OCI-M2 (cell line): ENCODE results near the gene TRIM10.

Experiments used
- DNase-seq: peaks from one replicate; lab custom pipeline; 2025; ENCODE audit not compliant: unreplicated experiment; lab: John Stamatoyannopoulos, UW

The TRIM10 gene

GRCh38 chr6:30160785-30161531, at the start of gene TRIM10:
TRIM10 (minus strand) TSS chr6:30161211; CDS start chr6:30160858, 353 bp downstream.
- DNase-seq = no peak

- no peak for DNase-seq
These were observed 46.7 kb upstream of the TRIM10 start for GRCh38 chr6:30207619-30208295.

- no peak for DNase-seq
These were observed 46.0 kb upstream of the TRIM10 start for GRCh38 chr6:30206799-30207618.

- DNase-seq = no peak
These were observed 45.1 kb upstream of the TRIM10 start for GRCh38 chr6:30206152-30206551.

- no peak for DNase-seq
These were observed 43.1 kb upstream of the TRIM10 start for GRCh38 chr6:30204116-30204515.

GRCh38 chr6:30202366-30202765, 41.4 kb upstream of the TRIM10 start:
- DNase-seq = no peak

- DNase-seq = no peak
These were observed 39.7 kb upstream of the TRIM10 start for GRCh38 chr6:30200551-30201281.

- no peak for DNase-seq
These were observed 37.4 kb upstream of the TRIM10 start for GRCh38 chr6:30198166-30199084.

- no peak for DNase-seq
These were observed 35.4 kb upstream of the TRIM10 start for GRCh38 chr6:30196376-30196775.

- no peak for DNase-seq
These were observed 34.9 kb upstream of the TRIM10 start for GRCh38 chr6:30195951-30196350.

- DNase-seq = no peak
These were observed 34.0 kb upstream of the TRIM10 start for GRCh38 chr6:30194797-30195690.

- no peak for DNase-seq
These were observed 31.1 kb upstream of the TRIM10 start for GRCh38 chr6:30192076-30192475.

- no peak for DNase-seq
These were observed 27.5 kb upstream of the TRIM10 start for GRCh38 chr6:30188541-30188940.

- no peak for DNase-seq
These were observed 25.0 kb upstream of the TRIM10 start for GRCh38 chr6:30185846-30186484.

GRCh38 chr6:30184417-30185031, 23.5 kb upstream of the TRIM10 start:
- DNase-seq = no peak

GRCh38 chr6:30180145-30180544, 19.1 kb upstream of the TRIM10 start:
- no peak for DNase-seq

GRCh38 chr6:30178837-30179236, 17.8 kb upstream of the TRIM10 start:
- DNase-seq = no peak

- no peak for DNase-seq
These were observed 14.8 kb upstream of the TRIM10 start for GRCh38 chr6:30175765-30176164.
